Calu3 (cell line): ENCODE results near the gene UBE2F. TPM values are rescaled to one million over a fixed set of nuclear protein-coding genes. Genes with fewer than 3 reads are reported as not detected.

Experiments
- BruUV-seq: library from RNA; stranded (reverse); fragments of 400-500 nt; replicated peaks from 2 replicates; lab custom pipeline; 2021; lab: Mats Ljungman, UMichigan
- CTCF ChIA-PET: fragments of 300-600 bp; sonication (Branson Sonifier 250); formaldehyde crosslinking; loops from one replicate; lab custom pipeline; 2022; ENCODE audit warnings: antibody characterized with exemption; lab: Charles Lee
- DNase-seq: peaks from one replicate; pipeline ENCODE4 v3.0.0; 2022
- H3K27ac Mint-ChIP-seq: one replicate; pipeline ENCODE4 v1.8.0; 2022; ENCODE audit warnings: mixed read lengths; ENCODE audit not compliant: unreplicated experiment
- H3K27me3 Mint-ChIP-seq: one replicate; pipeline ENCODE4 v1.8.0; 2022; ENCODE audit warnings: mixed read lengths; ENCODE audit not compliant: unreplicated experiment
- H3K36me3 Mint-ChIP-seq: one replicate; pipeline ENCODE4 v1.8.0; 2022; ENCODE audit warnings: mild to moderate bottlenecking, moderate library complexity, mixed read lengths; ENCODE audit not compliant: insufficient read depth, unreplicated experiment
- H3K4me1 Mint-ChIP-seq: one replicate; pipeline ENCODE4 v1.8.0; 2022; ENCODE audit warnings: mild to moderate bottlenecking, low read depth, mixed read lengths; ENCODE audit not compliant: unreplicated experiment
- H3K4me3 Mint-ChIP-seq: one replicate; pipeline ENCODE4 v1.8.0; 2022; ENCODE audit warnings: mild to moderate bottlenecking, low read depth, moderate library complexity, mixed read lengths; ENCODE audit not compliant: unreplicated experiment
- H3K9me3 Mint-ChIP-seq: one replicate; pipeline ENCODE4 v1.8.0; 2022; ENCODE audit warnings: low read depth, mixed read lengths; ENCODE audit not compliant: unreplicated experiment
- intact Hi-C: fragments of 100-400 bp; cut with micrococcal nuclease; formaldehyde crosslinking; loops from one replicate; pipeline ENCODE4 v1.10.0; 2022; ENCODE audit not compliant: unreplicated experiment
- total RNA-seq: library from RNA; stranded (reverse); gene quantifications from 2 replicates; pipeline ENCODE4 v1.2.3, GENCODE V29; 2022
- TF ChIP-seq, protein P1 (sequence below): fragments of 200-600 bp; IDR thresholded peaks from one replicate; pipeline ENCODE4 v1.8.0; 2022; ENCODE audit warnings: antibody characterized with exemption; ENCODE audit not compliant: unreplicated experiment

The UBE2F gene
- total RNA-seq, 1 experiment from 2014 or later = 40.1 TPM

DNA sequence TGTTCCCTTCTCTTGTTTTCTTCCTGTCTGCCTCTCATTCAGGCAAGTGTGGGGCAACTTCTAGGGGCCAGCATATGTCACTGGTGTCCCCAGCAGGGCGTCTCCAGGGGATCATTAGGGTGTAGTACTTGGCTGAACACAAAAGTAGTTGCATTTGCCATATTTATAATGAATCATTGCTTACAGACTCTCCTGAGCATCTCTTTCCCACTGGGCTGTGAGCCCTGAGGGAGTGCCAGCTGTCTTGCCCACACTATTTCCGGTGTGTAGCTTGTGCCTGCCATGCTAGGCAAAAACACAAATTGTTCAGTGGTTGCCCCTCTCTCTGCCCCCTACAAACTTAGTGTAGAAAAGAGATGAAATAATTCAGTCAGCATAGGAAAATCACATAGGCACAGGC lies 53.1 kb downstream of the UBE2F start:
- Mint-ChIP-seq H3K9me3 (no peaks in the 10 kb centered on the region), H3K36me3 (no peaks in the 10 kb centered on the region), H3K4me1 (peaks cover 9% of the 10 kb centered on the region), H3K27me3 (no peaks in the 10 kb centered on the region), H3K4me3 (no peak overlapping the region), H3K27ac (no peak overlapping the region)
- intact Hi-C loops = loop anchor here (5.0 kb wide), 1 partner anchor 163 kb away; the partner anchor contains the start of gene RAMP1
- TF ChIP-seq, protein P1, sequence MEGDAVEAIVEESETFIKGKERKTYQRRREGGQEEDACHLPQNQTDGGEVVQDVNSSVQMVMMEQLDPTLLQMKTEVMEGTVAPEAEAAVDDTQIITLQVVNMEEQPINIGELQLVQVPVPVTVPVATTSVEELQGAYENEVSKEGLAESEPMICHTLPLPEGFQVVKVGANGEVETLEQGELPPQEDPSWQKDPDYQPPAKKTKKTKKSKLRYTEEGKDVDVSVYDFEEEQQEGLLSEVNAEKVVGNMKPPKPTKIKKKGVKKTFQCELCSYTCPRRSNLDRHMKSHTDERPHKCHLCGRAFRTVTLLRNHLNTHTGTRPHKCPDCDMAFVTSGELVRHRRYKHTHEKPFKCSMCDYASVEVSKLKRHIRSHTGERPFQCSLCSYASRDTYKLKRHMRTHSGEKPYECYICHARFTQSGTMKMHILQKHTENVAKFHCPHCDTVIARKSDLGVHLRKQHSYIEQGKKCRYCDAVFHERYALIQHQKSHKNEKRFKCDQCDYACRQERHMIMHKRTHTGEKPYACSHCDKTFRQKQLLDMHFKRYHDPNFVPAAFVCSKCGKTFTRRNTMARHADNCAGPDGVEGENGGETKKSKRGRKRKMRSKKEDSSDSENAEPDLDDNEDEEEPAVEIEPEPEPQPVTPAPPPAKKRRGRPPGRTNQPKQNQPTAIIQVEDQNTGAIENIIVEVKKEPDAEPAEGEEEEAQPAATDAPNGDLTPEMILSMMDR = no peak
- CTCF ChIA-PET = no interaction called here
- no peak for DNase-seq
- BruUV-seq = no TSS peak

- Mint-ChIP-seq H3K4me1 (peaks cover 9% of the 10 kb centered on the region), H3K27ac (peak overlapping the region; percentile 60), H3K4me3 (no peak overlapping the region), H3K27me3 (no peaks in the 10 kb centered on the region), H3K36me3 (no peaks in the 10 kb centered on the region), H3K9me3 (no peaks in the 10 kb centered on the region)
- TF ChIP-seq, protein P1 = no peak
- no peak for DNase-seq
- no TSS peak for BruUV-seq
- CTCF ChIA-PET = no interaction called here
- intact Hi-C loops = no loop called here
Observed at GRCh38 chr2:238020816-238021215, 54.0 kb downstream of the UBE2F start.

DNA sequence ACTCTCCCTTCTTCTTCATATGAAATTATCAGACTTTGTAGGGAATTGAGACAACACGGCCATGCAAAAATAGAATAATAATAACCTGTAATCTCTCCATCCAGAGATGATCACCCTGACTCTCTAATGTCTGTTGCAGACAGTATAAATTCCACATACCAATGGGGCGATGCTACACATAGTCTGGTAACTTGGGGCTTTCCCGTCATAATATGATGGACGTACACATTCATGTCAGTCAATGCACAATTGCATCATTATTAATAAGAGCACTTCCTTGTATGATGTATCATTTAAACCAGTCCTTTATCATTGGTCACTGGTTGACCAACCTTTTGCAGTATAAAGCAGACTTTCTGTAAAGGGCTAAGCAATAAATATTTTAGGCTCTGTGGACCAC lies 54.5 kb downstream of the UBE2F start:
- intact Hi-C loops = no loop called here
- peak overlapping the region; percentile 60 for H3K27ac Mint-ChIP-seq
- CTCF ChIA-PET = no interaction called here
- no peaks in the 10 kb centered on the region for H3K9me3 Mint-ChIP-seq
- no peak overlapping the region for H3K4me3 Mint-ChIP-seq
- TF ChIP-seq, protein P1 = no peak
- no peaks in the 10 kb centered on the region for H3K36me3 Mint-ChIP-seq
- H3K27me3 Mint-ChIP-seq = no peaks in the 10 kb centered on the region
- H3K4me1 Mint-ChIP-seq = peaks cover 9% of the 10 kb centered on the region
- peak; percentile 9 for DNase-seq
- no TSS peak for BruUV-seq

DNA sequence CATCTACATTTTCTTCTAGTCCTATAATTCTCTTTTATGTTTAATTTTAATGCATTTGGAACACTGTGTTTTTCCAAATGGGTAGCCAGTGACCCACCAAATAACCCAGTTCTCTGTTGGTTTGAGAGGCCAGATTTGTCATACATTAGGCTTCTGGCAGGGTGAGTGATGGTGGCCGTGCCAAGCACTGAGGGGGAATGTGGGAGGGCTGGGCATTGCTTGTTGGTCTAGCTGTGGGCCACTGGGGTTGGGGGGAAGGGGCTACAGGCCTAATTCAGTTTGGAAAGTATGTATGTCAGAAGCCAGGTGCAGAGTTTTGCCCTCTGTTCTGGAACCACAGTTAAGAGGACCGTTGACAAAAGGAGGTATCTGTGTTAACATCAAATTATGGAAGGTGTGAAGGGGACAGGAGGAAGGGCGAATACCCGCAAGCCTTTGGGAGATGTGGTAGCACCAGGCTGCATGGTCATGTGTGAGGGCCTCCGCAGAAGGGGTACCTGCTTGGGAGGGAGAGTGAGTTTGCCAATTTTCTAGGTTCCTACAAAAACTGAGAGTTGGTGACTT lies 55.9 kb downstream of the UBE2F start:
- BruUV-seq = no TSS peak
- Mint-ChIP-seq H3K9me3 (no peaks in the 10 kb centered on the region), H3K36me3 (no peaks in the 10 kb centered on the region)

More for the DNA sequence above, 55.9 kb downstream of the UBE2F start:
- intact Hi-C loops = no loop called here
- TF ChIP-seq, protein P1 = no peak
- Mint-ChIP-seq H3K4me1 (peaks cover 9% of the 10 kb centered on the region), H3K4me3 (no peak overlapping the region), H3K27me3 (no peaks in the 10 kb centered on the region), H3K27ac (no peak overlapping the region)
- CTCF ChIA-PET = interaction anchor here (0.9 kb wide), 1 partner anchor 12 kb away, joined by 3 read pairs; no protein-coding TSS in a partner anchor
- DNase-seq = no peak
